T-helper 9 cell (primary cell): ENCODE results near the gene TVP23A.

Source experiments
- DNase-seq: peaks from one replicate; pipeline ENCODE4 v3.0.0-alpha.2; 2020
- total RNA-seq, 2 donors: gene quantifications; one replicate each; lab custom pipeline; 2026; lab: John Stamatoyannopoulos, UW

The TVP23A gene
- total RNA-seq, result 0 reads per million in 2 donors

DNA sequence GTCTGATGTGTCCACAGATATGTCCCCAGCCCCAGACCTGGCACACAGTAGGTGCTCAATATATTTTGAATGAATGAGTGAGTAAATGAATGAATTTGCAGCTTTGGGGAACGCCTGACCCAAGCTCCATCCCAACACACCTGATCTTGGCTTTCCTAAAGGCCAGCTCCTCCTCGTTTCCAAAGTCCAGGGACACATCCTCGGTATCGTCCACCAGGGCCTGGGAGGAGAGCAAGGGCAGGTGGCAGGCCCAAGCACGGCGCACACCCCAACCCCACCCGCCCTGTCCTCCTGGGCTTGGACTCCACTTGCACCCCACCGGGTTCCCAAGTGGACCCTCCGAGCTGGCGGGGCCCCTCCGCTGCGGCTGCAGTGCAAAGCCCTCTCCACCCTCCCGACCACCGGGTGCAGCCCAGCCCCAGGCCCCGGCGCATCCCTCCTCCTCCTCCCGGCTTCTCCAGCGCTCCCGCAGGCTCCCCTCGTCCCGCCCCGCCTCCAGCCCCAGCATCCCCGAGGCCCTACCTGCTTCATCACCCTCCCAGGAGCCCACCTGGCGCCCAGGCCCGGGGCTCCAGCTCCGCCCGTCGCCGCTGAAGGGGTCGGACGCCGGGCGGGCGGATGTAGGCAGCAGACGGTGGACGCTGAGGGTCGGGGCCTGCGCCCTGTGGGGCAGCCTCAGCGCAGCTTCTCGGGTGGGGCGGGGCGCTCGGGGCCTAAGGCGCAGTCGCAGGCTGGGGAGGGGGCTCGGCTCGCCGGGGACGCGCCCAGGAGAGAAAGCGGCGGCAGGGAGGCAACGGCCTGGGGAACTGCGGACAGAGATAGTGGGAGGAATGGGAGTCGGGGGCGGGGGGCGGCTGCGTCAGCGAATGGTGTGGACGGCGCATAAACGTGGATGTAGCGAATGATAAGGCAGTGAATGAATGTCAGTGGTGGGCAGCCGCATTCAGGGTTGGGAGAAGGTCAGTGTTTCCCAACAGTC lies at the start of gene TVP23A:
Gene TVP23A (minus strand): TSS at position 832 of the 979 bp plus-strand sequence. CDS start 301 bp downstream, at position 531.
- DNase-seq, result no peak

- no peak for DNase-seq
These were observed 49.6 kb upstream of the TVP23A start for GRCh38 chr16:10868104-10868595.

- no peak for DNase-seq
These were observed 48.6 kb upstream of the TVP23A start for GRCh38 chr16:10867199-10867598.

DNA sequence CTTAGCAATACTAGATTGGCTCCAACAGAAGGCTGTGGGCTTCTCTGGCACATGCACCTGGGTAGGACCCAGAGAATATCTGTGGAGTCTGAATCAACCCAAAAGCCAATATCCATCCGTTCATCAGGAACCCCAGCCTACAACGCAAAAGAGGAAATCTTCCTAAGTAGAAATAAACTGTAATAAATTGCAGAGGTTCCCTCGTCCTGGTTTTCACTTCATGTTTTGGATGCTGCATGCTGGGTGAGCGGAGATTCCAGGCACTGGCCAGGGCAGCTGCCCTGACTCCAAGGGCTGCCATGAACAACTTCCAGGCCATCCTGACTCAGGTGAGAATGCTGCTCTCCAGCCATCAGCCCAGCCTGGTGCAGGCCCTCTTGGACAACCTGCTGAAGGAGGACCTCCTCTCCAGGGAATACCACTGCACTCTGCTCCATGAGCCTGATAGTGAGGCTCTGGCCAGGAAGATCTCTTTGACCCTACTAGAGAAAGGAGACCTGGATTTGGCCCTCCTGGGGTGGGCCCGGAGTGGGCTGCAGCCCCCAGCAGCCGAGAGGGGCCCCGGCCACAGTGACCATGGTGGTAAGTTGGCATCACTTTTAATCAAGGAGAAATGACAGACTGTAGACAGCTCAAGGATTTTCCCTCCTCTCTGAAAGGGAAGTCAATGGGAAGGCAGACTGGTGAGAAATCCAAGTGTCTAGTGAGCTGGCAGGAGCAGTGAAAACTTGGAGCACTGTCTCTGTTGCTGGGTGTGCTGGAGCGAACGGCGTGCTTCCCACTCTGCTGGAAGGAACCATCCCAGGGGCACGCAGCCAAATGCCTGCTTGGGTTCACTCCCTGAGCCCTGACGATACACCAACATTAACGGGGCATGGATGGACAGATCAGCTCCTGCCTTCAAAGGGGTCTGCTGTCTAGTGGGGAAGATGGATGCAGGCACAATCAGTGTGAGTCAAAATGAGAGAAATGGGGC lies 47.7 kb upstream of the TVP23A start:
- no peak for DNase-seq

DNA sequence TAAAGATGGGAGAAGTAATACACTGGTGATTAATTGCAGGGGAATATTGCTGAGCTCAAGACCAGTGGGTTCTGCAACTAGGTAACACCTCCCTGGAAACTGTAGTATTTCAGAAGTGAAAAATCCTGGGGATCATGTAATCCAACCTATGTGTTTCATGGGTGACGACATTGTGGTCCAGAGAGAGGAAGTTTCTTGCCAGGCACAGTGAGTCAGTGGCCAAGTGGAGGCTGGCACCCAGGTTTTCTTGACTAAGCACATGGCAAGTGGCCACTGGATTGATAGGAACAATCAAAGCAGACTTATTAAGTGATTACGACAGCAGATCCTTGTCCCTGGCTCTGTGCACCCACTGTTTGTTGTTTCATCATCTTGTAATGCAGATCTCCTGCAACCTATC lies 43.8 kb upstream of the TVP23A start:
- no peak for DNase-seq

- DNase-seq, result no peak
These were observed 41.1 kb upstream of the TVP23A start for GRCh38 chr16:10859658-10860057.

DNA sequence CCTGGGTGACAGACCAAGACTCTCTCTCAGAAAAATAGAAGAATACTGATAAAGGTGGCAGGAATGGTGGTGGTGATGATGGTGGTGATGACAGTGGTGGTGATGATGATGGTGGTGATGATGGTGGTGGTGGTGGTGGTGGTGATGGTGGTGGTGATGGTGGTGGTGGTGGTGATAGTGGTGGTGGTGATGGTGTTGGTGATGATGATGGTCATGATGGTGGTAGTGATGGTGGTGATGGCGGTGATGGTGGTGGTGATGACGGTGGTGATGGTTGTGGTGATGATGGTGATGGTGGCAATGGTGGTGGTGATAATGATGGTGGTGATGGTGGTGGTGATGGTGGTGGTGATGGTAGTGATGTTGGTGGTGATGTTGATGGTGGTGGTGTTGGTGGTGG lies 40.4 kb upstream of the TVP23A start:
- DNase-seq, result no peak

- DNase-seq, result no peak
These were observed 39.6 kb upstream of the TVP23A start for GRCh38 chr16:10858203-10858602.

DNA sequence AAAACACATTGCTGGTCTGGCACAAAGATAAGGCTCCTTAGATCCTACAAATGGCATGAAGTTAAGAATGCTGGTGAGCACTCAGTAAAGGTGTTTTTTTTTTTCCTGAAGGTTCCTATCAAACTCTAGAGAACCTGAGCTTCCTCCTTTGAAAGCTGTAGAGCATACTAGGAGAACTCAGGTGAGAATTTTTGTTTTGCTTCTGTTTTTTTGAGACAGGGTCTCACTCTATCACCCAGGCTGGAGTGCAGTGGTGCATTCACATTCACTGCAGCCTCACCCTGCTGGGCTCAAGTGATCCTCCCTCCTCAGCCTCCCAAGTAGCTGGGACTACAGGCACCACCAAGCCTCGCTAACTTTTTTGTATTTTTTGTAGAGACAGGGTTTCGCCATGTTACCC lies 37.4 kb upstream of the TVP23A start:
- DNase-seq, result no peak

- no peak for DNase-seq
These were observed 34.4 kb upstream of the TVP23A start for GRCh38 chr16:10852948-10853347.

- DNase-seq, result no peak
These were observed 33.7 kb upstream of the TVP23A start for GRCh38 chr16:10852286-10852685.

DNA sequence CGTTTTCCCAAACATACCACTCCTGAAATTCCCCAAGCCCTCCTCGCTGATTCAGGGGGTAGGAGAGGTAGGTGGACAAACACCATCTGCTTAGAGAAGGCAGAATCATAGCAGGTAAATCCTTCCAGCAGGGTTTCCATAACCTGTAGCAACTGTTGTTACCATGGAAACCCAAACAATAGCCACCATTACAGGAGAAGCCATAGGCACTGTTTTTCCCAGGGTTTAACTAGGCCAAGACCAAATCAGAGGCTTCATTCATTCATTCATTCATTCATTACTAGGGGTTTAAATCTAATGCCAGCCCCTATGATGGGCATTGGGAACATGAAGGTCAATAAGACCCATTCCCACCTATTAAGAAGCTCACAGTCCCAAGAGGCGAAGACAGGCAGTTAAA lies 32.9 kb upstream of the TVP23A start:
- DNase-seq, result no peak

GRCh38 chr16:10850478-10850850 lies 31.9 kb upstream of the TVP23A start:
- DNase-seq, result no peak

DNA sequence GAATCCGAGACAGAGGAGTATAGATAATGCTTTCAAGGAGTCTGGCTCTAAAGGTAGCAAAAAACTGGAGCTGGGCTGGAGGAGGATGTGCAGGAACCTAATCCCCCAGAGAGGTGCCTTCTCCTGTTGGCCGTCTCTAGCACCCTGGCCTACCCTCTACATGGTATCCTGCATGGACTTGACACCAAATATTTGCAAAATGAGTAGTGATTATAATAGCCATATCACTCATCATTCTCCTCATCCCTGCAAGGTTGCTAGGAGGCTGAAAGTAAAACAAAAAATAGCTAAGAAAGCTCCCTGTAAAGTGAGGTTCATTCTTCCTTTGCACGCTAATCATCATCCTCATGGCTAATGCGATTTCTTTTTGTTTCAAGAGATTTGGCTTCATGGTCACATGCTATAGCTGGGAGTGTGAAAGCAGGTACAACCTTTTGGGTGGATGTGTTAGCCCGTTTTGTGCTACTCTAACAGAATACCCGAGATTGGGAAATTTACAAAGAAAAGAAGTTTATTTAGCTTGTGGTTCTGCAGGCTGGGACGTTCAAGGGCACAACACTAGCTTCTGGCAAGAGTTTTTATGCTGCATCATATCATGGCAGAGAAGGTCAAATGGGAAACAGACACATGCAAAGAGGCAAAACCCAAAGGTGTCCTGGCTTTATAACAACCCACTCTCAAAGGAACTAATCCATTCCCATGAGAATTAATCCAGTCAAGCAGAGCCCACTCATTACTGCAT lies 31.3 kb upstream of the TVP23A start:
- no peak for DNase-seq

GRCh38 chr16:10847176-10847575 lies 28.6 kb upstream of the TVP23A start:
- no peak for DNase-seq

DNA sequence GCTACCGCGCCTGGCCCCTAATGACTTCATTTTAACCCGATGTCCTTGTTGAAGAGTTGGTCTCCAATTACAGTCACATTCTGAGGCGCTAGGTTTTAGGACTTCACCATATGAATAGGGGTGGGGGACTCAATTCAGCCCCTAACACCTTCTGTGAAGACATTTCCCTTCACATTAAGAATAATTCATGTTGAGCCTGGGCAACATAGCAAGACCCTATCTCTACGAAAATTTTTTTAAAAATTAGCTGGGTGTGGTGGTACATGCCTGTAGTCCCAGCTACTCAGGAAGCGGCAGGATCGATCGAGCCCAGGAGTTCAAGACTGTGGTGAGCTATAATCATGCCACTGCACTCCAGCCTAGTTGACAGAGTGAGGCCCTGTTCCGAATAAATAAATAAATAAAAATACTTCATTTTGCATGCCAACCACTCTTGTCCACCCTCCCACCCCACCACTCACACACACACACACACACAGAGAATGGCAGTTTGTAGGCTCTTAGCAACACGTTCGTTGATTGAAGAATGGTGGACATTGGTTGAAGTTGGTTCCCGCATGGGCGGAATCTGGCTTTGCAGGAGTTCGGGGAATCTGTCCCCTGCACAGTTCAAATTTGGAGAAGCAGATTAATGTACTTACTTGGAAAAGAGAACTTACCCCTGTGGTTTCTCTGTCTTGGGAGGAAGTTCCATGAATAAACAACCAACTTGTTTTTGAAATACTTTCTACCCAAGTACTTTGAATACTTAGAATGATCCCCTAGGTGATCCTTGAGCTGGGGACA lies 27.8 kb upstream of the TVP23A start:
- no peak for DNase-seq

DNA sequence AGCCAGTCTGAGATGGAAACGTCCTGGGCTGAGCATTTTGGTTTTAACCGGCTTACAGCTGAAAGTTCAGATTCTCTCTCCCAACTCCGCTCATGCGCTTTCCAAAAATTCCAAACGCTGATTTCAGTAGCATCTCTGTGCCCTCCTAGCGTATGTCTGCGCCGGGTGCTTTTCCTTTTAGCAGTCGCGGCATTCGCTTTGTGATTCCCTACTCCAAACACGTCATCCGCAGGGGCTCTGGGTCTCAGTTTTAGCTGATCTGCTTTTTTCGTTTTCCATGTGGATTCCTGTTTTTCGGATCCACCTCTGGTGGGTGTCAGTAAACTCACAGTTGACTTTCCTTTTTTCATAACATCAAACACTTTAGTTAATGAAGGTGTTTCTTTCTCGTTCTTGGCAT lies 22.1 kb upstream of the TVP23A start:
- no peak for DNase-seq

- no peak for DNase-seq
These were observed 20.7 kb upstream of the TVP23A start for GRCh38 chr16:10839279-10839666.

DNA sequence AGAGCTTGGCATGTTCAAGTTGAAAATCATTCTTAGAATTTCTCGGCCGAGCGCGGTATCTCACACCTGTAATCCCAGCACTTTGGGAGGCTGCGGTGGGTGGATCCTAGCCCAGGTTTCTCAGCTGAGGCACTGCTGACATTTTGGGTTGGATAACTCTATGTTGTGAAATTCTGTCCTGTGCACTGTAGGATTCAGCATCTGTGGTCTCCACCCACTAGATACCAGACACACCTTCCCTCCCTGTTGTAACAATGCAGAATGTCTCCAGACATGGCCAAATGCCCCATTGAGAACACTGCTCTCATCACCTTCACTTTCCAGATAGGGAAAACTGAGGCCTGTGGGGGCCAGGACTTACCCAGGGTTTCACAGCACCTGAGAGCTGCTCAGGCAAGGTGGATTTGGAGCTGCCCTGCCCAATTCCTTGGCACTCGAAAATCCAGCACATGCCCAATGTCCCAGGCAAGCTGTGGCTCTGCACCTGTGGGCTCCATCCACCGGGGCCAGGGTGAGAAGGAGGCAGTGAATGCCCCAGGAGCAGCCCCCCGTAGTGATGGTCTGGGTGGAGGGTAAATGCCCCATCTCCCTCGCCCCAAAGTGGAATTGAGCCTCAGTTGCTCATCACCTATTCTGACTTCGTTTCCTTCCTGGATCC lies 20.2 kb upstream of the TVP23A start:
- DNase-seq, result no peak

DNA sequence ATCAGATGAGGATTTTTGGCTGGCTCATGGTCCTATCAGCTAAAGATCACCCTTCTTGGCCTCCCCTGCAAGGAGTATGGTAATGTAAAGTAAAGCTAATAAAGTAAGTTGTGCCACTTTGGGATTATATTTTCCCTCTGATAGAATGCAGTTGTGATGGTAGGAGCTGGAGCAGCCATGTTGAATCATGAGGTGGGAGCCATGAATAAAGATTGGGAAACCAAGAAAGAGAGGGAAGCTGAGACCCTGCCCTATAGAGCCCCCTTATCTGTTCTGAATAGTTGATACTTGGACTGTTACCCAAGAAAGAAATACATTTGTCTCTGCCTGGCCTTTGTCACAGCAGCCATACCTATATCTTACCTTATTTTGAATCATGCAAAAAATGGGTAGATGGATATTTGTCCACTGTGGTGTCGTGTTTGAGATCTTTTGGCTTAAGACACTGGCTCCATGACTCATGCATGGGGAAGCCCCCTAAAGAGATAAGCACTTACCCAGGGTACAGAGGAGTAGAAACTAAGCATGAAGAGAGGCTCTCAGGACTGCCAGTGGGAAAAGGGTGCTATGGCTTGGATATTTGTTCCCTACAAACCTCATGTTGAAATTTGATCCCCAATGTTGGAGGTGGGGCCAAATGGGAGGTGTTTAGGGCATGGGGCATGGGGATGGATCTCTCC lies 17.7 kb upstream of the TVP23A start:
- no peak for DNase-seq
